ENCODE measurements around the gene HCFC1R1. TPM values are rescaled to one million over a fixed set of nuclear protein-coding genes. Genes with fewer than 3 reads are reported as not detected.

Gene HCFC1R1
- total RNA-seq, 1 experiment from 2014 or later: 61.3 TPM

DNA sequence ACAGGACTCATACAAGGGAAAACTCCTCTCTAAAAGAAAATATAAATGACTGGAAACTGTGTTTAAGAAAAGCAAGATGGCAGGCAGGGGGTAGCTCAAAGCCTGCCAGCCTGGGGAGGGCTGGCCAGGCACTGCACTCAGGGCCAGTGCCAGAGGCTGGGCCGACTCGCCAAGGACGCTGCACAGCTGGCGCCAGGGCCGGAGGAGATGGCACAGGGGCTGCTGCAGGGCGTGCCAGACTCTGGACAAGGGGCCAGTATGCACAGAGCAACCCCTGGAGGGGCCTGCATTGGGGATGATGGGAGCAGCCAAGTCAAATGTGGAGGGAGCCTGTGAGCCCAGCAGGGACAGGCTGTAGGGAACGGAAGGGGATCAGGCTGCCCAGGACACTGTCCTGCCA, 47.5 kb downstream of the HCFC1R1 start:
- no peak overlapping the region for H2AK5ac ChIP-seq (ENCODE audit: insufficient read length, low read length)
- H3K36me3 Mint-ChIP-seq (ENCODE audit: insufficient read depth in 1 of 3, low read depth in 3 of 3): peaks cover 11 to 47% (median 38%) of the 10 kb centered on the region in 3 experiments; a peak in 6 of 7 replicates
- H4K5ac ChIP-seq (ENCODE audit: insufficient read length, low read depth, low read length): no peak overlapping the region
- H3K4ac ChIP-seq (ENCODE audit: low read depth, low read length): no peak overlapping the region
- H2BK15ac ChIP-seq (ENCODE audit: low read depth, low read length): no peak overlapping the region
- TF ChIP-seq, protein P1, sequence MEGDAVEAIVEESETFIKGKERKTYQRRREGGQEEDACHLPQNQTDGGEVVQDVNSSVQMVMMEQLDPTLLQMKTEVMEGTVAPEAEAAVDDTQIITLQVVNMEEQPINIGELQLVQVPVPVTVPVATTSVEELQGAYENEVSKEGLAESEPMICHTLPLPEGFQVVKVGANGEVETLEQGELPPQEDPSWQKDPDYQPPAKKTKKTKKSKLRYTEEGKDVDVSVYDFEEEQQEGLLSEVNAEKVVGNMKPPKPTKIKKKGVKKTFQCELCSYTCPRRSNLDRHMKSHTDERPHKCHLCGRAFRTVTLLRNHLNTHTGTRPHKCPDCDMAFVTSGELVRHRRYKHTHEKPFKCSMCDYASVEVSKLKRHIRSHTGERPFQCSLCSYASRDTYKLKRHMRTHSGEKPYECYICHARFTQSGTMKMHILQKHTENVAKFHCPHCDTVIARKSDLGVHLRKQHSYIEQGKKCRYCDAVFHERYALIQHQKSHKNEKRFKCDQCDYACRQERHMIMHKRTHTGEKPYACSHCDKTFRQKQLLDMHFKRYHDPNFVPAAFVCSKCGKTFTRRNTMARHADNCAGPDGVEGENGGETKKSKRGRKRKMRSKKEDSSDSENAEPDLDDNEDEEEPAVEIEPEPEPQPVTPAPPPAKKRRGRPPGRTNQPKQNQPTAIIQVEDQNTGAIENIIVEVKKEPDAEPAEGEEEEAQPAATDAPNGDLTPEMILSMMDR (conservative IDR thresholded peaks at IDR 0.05): no peak
- no peaks in the 10 kb centered on the region for H3K9me3 ChIP-seq (ENCODE audit: control insufficient read depth, low read depth, low read length)
- H3K27me3 Mint-ChIP-seq (ENCODE audit: low read depth): no peaks in the 10 kb centered on the region; the same call in none of the 2 replicates
- H3K9me3 Mint-ChIP-seq: no peaks in the 10 kb centered on the region
- no peak overlapping the region for H3K4me2 ChIP-seq (ENCODE audit: insufficient read depth, insufficient read length, low read length)
- H4K8ac ChIP-seq (replicated peaks; ENCODE audit: insufficient read length, low read depth, low read length): no peak overlapping the region
- H2BK20ac ChIP-seq (ENCODE audit: low read depth, low read length, poor library complexity, severe bottlenecking): no peak overlapping the region
- WGBS (ENCODE audit: extremely low coverage, insufficient read length, low lambda C conversion rate): no CpG with 5 or more reads among the region's 7 CpGs
- H3K23ac ChIP-seq (ENCODE audit: insufficient read length, low read depth, low read length): no peak overlapping the region
- H3K4me1 Mint-ChIP-seq: peaks cover 13 to 14% of the 10 kb centered on the region in 2 experiments
- H3T11ph ChIP-seq (ENCODE audit: low read length): no peak overlapping the region
- no peak overlapping the region for H3K27ac ChIP-seq (ENCODE audit: insufficient read length, low read depth, low read length)
- no peaks in the 10 kb centered on the region for H3K79me1 ChIP-seq (ENCODE audit: insufficient read depth, low read depth, low read length, poor library complexity, severe bottlenecking)
- no peak overlapping the region for H2BK120ac ChIP-seq (ENCODE audit: low read depth, low read length, poor library complexity, severe bottlenecking)
- no peaks in the 10 kb centered on the region for H3K4me1 ChIP-seq (ENCODE audit: insufficient read depth, low read length)
- H3K27ac Mint-ChIP-seq: no peak overlapping the region
- H2BK12ac ChIP-seq (ENCODE audit: insufficient read length, low read depth, low read length): no peak overlapping the region
- H3K79me2 ChIP-seq (ENCODE audit: insufficient read depth, low read length): no peaks in the 10 kb centered on the region; the same call in 1 of the 2 replicates
- no peak overlapping the region for H2AFZ ChIP-seq (ENCODE audit: low read length)
- no peaks in the 10 kb centered on the region for H3K27me3 ChIP-seq (ENCODE audit: insufficient read depth, low read length)
- H3K56ac ChIP-seq (ENCODE audit: insufficient read length, low read depth, low read length): no peak overlapping the region
- peaks cover 9% of the 10 kb centered on the region for H3K23me2 ChIP-seq (ENCODE audit: insufficient read length, low read depth, low read length, poor library complexity, severe bottlenecking)
- H4K91ac ChIP-seq (ENCODE audit: insufficient read length, low read depth, low read length): no peak overlapping the region
- H3K14ac ChIP-seq (ENCODE audit: insufficient read depth, low read length): no peak overlapping the region
- no peak for DNase-seq
- no peaks in the 10 kb centered on the region for H4K20me1 ChIP-seq (ENCODE audit: control insufficient read depth, insufficient read depth, insufficient read length)
- no peak overlapping the region for H2BK5ac ChIP-seq (ENCODE audit: insufficient read length, low read length)
- H3K4me3 Mint-ChIP-seq: no peak overlapping the region
- no peak overlapping the region for H3K9ac ChIP-seq (ENCODE audit: extremely low read depth, insufficient read length, low read length)
- no peak overlapping the region for H3K18ac ChIP-seq (ENCODE audit: insufficient read length, low read depth, low read length)

Data from H9 (cell line).